HG02852 (cell line): Measurements from ENCODE around the gene CNEP1R1.

Source experiments
- ATAC-seq: cut with Tn5 transposase; IDR thresholded peaks from one replicate; pipeline ENCODE4 v1.9.1; 2021; ENCODE audit warnings: mild to moderate bottlenecking, moderate library complexity; ENCODE audit not compliant: unreplicated experiment

Gene CNEP1R1

GRCh38 chr16:50015631-50016030 is 9.4 kb upstream of the CNEP1R1 start:
- no peak for ATAC-seq

GRCh38 chr16:50017553-50017952 is 7.5 kb upstream of the CNEP1R1 start:
- ATAC-seq = no peak

GRCh38 chr16:50021544-50021943 is 3.5 kb upstream of the CNEP1R1 start:
- no peak for ATAC-seq

GRCh38 chr16:50023641-50024040 is 1.4 kb upstream of the CNEP1R1 start:
- no peak for ATAC-seq

GRCh38 chr16:50024207-50024606 is 818 bp upstream of the CNEP1R1 start:
- ATAC-seq = no peak

- peak; percentile 4 for ATAC-seq
Measured at GRCh38 chr16:50025537-50025931, 509 bp downstream of the CNEP1R1 start.

GRCh38 chr16:50027829-50028228 is 2.8 kb downstream of the CNEP1R1 start:
- no peak for ATAC-seq

- ATAC-seq = no peak
Measured at GRCh38 chr16:50035468-50035992, 10.5 kb downstream of the CNEP1R1 start.

- ATAC-seq = no peak
Measured at GRCh38 chr16:50036426-50036825, 11.4 kb downstream of the CNEP1R1 start.

GRCh38 chr16:50037662-50038220 is 12.7 kb downstream of the CNEP1R1 start:
- ATAC-seq = no peak

- ATAC-seq = no peak
Measured at GRCh38 chr16:50038286-50038685, 13.3 kb downstream of the CNEP1R1 start.

- no peak for ATAC-seq
Measured at GRCh38 chr16:50038756-50039529, 13.9 kb downstream of the CNEP1R1 start.

- ATAC-seq = no peak
Measured at GRCh38 chr16:50040018-50040417, 15.0 kb downstream of the CNEP1R1 start.

- ATAC-seq = no peak
Measured at GRCh38 chr16:50040710-50041109, 15.7 kb downstream of the CNEP1R1 start.

GRCh38 chr16:50043358-50043757 is 18.3 kb downstream of the CNEP1R1 start:
- ATAC-seq = no peak

- ATAC-seq = no peak
Measured at GRCh38 chr16:50045412-50045811, 20.4 kb downstream of the CNEP1R1 start.

- ATAC-seq = no peak
Measured at GRCh38 chr16:50046853-50047252, 21.8 kb downstream of the CNEP1R1 start.

- no peak for ATAC-seq
Measured at GRCh38 chr16:50047864-50048263, 22.8 kb downstream of the CNEP1R1 start.

- ATAC-seq = no peak
Measured at GRCh38 chr16:50050802-50051201, 25.8 kb downstream of the CNEP1R1 start.

- ATAC-seq = no peak
Measured at GRCh38 chr16:50056226-50056625, 31.2 kb downstream of the CNEP1R1 start.

- no peak for ATAC-seq
Measured at GRCh38 chr16:50058091-50058771, 33.2 kb downstream of the CNEP1R1 start.

- ATAC-seq = no peak
Measured at GRCh38 chr16:50059111-50059510, 34.1 kb downstream of the CNEP1R1 start.
